Heart right ventricle (tissue), 16 donors: ENCODE data around the gene SHROOM3. TPM values are rescaled to one million over a fixed set of nuclear protein-coding genes. Genes with fewer than 3 reads are reported as not detected.

Experiments used
- ATAC-seq, 8 donors: fragments of 200-7000 bp; cut with Tn5 transposase; one replicate each; pipeline ENCODE4 v1.9.1; 2020; ENCODE audit warnings: mild to moderate bottlenecking in 8 of 8, moderate library complexity in 8 of 8, moderate number of reproducible peaks in 1 of 8
- DNase-seq, 2 donors: peaks; one replicate each; pipeline ENCODE4 v3.0.0-alpha.2; 2020
- H3K27ac ChIP-seq, 10 donors: fragments of 200-600 bp; sonication (generic) in 2 of 10; one replicate each; pipeline versions ENCODE4 v1.5.0 to v1.8.0; 2020 to 2022; ENCODE audit warnings: mild to moderate bottlenecking in 3 of 10
- H3K27me3 ChIP-seq, 7 donors: fragments of 200-600 bp; one replicate each; pipeline ENCODE4 v1.8.0; 2021 to 2022; ENCODE audit warnings: mild to moderate bottlenecking in 2 of 7
- H3K36me3 ChIP-seq, 9 donors: fragments of 200-600 bp; sonication (generic) in 1 of 9; one replicate each; pipeline versions ENCODE4 v1.5.0 to v1.8.0; 2020 to 2022; ENCODE audit warnings: mild to moderate bottlenecking in 2 of 9
- H3K4me1 ChIP-seq, 9 donors: fragments of 200-600 bp; sonication (generic) in 1 of 9; one replicate each; pipeline versions ENCODE4 v1.5.0 to v1.8.0; 2020 to 2022; ENCODE audit warnings: mild to moderate bottlenecking in 4 of 9
- H3K4me3 ChIP-seq, 10 donors: fragments of 200-600 bp; sonication (generic) in 2 of 10; one replicate each; pipeline versions ENCODE4 v1.5.0 to v1.8.0; 2020 to 2022; ENCODE audit warnings: mild to moderate bottlenecking in 7 of 10, moderate library complexity in 2 of 10
- H3K9me3 ChIP-seq, 11 donors: fragments of 200-600 bp in 10 of 11; sonication (generic) in 2 of 11; one replicate each; pipeline versions ENCODE4 v1.5.0 to v1.8.0; 2013 to 2022; ENCODE audit warnings: mild to moderate bottlenecking in 2 of 11, control low read depth in 1 of 11, moderate library complexity in 1 of 11
- CTCF ChIP-seq, 9 donors: fragments of 200-600 bp; sonication (generic) in 2 of 9; IDR thresholded peaks; one replicate each; pipeline versions ENCODE4 v1.5.0 to v1.8.0; 2021 to 2022; ENCODE audit warnings: antibody characterized with exemption in 9 of 9, mild to moderate bottlenecking in 5 of 9, moderate library complexity in 1 of 9
- WGBS, 2 donors: extraction: QIAGEN DNeasy Blood & Tissue Kit; methylation state at CpG; one replicate each; pipeline ENCODE4 v1.1.7; 2013; ENCODE audit warnings: inconsistent platforms in 1 of 2; 5-methylcytosine and 5-hydroxymethylcytosine counted together
- intact Hi-C, 10 donors: fragments of 100-400 bp; cut with DNase I; formaldehyde crosslinking; loops; one replicate each; pipeline versions ENCODE4 v1.11.1 to v1.14.2; 2022
- microRNA-seq, 2 donors: library from miRNA; unstranded; fragments of <30 nt; microRNA quantifications; one replicate each; pipeline ENCODE4 v1.2.0, GENCODE V29; 2021
- polyA plus RNA-seq, 2 donors: library from polyadenylated mRNA; stranded (reverse); fragments of 200-250 nt; gene quantifications; one replicate each; pipeline ENCODE4 v1.2.3, GENCODE V29; 2013
- total RNA-seq, 10 donors: library from RNA; stranded (reverse); fragmentation: NEBNext Ultra II Directional in 3 of 10; extraction: Animal tissue kit (Norgen Biotek cat#: 25700) in 3 of 10; gene quantifications; one replicate each; pipeline versions ENCODE4 v1.2.1 to v1.2.4, GENCODE V29; 2021 to 2023
- donor health status: Arrhythmogenic right ventricular cardiomyopathy.
- donor health status: ischemic (EF 13 %, LVEDD 7.1; RV severe dilation, severe dysfunction).
- donor health status: healthy with polysubstance abuse.
- donor health status: DM: no; HTN: yes; CAD: no.
- donor health status: DM: no; HTN: no; CAD: no.
- donor health status: ischemic (EF 25% LVEDD 6.9; RV normal size, moderate dysfunction).
- donor health status: ischemic (EF 25% LVEDD 5.7; RV mildly dilated, moderate dysfunction).
- donor health status: healthy.
- donor health status: DM: yes; HTN: yes; CAD: no.
- donor health status: Ischemic cardiomyopathy.
- donor health status: ischemic (EF 35%, LVEDD 5.7; RV mildly dilated, moderate dysfunction).
- donor health status: nonischemic (EF 11% LVEDD 7.7; RV severe dilation, severe dysfunction).
- donor health status: DM: yes; HTN: yes; CAD: no.
- donor health status: PGD.
- donor health status: ischemic (EF 29% LVEDD 5.4; RV normal size, mild dysfunction).
- donor health status: nonischemic (EF 23%, LVEDD 6.1; RV moderate dilation, normal function).

SHROOM3 gene
- total and polyA plus RNA-seq, 12 donors, result 1.7 to 33.3 (median 15.9) TPM

GRCh38 chr4:76831711-76832373, 396.8 kb downstream of the SHROOM3 start:
- intact Hi-C loops, result no loop called here

More at GRCh38 chr4:76831711-76832373, 396.8 kb downstream of the SHROOM3 start:
- TF ChIP-seq CTCF (IDR thresholded peaks at IDR 0.05), result no peak
- Histone ChIP-seq H3K9me3 (no peaks in the 10 kb centered on the region), H3K36me3 (no peaks in the 10 kb centered on the region), H3K27me3 (no peaks in the 10 kb centered on the region), H3K27ac (peak overlapping the region in 9 of 10 donors; percentile 27 to 86 (median 77)), H3K4me1 (peaks cover 4 to 26% (median 21%) of the 10 kb centered on the region in 9 donors), H3K4me3 (no peak overlapping the region)
- DNase-seq (no peak), ATAC-seq (peak in 6 of 8 donors; percentile 18 to 45 (median 38))
- 69 to 74% methylated on average over 7 of the region's 7 CpGs for WGBS, 2 donors

Small RNA genes within 50 kb of the gene (microRNA-seq; reads per million reads assigned to microRNA genes)
- gene MIR4450 (0 reads per million in 2 donors), gene MIR548AH (0.51 to 1.2 reads per million in 2 donors)

Other genes with a start within 250 kb of the SHROOM3 start
- gene SCARB2, start 221.4 kb upstream of the SHROOM3 start, total RNA-seq, result 100 to 1,000 TPM in 4 of 10 donors, 10 to 100 TPM in 6; 76.6 to 199 (median 94.9) TPM
- 100 to 1,000 TPM; 119 to 125 TPM for gene SCARB2, start 221.4 kb upstream of the SHROOM3 start, polyA plus RNA-seq
- gene FAM47E, start 183.5 kb upstream of the SHROOM3 start, total RNA-seq, result 1 to 10 TPM; 2.1 to 6.3 (median 3.1) TPM
- gene FAM47E, start 183.5 kb upstream of the SHROOM3 start, polyA plus RNA-seq, result 1 to 10 TPM in 1 of 2 donors, under 1 TPM in 1; 0.68 to 4.7 TPM
- gene STBD1, start 128.5 kb upstream of the SHROOM3 start, total RNA-seq, result 10 to 100 TPM; 14.8 to 53.7 (median 22.6) TPM
- 10 to 100 TPM; 17.9 to 32.4 TPM for gene STBD1, start 128.5 kb upstream of the SHROOM3 start, polyA plus RNA-seq
- 1 to 10 TPM in 1 of 10 donors, under 1 TPM in 9; 0.15 to 1.0 (median 0.39) TPM for gene CCDC158, start 14.1 kb upstream of the SHROOM3 start, total RNA-seq
- gene CCDC158, start 14.1 kb upstream of the SHROOM3 start, polyA plus RNA-seq, result under 1 TPM; 0.01 to 0.15 TPM